Raji (cell line): ENCODE results near the gene RYR1.

Source experiments
- POLR2A ChIP-seq: IDR thresholded peaks from 2 replicates; pipeline ENCODE4 v1.6.1; 2011; ENCODE audit warnings: low read depth, low read length, control low read depth; ENCODE audit not compliant: insufficient read depth

The RYR1 gene

GRCh38 chr19:38464421-38465082 lies 31.1 kb downstream of the RYR1 start:
- TF ChIP-seq POLR2A: no peak

- no peak for TF ChIP-seq POLR2A
Measured at GRCh38 chr19:38466050-38466449, 32.6 kb downstream of the RYR1 start.

- no peak for TF ChIP-seq POLR2A
Measured at GRCh38 chr19:38467541-38468525, 34.3 kb downstream of the RYR1 start.

GRCh38 chr19:38469151-38469550 lies 35.7 kb downstream of the RYR1 start:
- no peak for TF ChIP-seq POLR2A

GRCh38 chr19:38470788-38471480 lies 37.4 kb downstream of the RYR1 start:
- TF ChIP-seq POLR2A: no peak

GRCh38 chr19:38473201-38473600 lies 39.7 kb downstream of the RYR1 start:
- no peak for TF ChIP-seq POLR2A

- TF ChIP-seq POLR2A: no peak
Measured at GRCh38 chr19:38475176-38475575, 41.7 kb downstream of the RYR1 start.

GRCh38 chr19:38478273-38478971 lies 44.9 kb downstream of the RYR1 start:
- TF ChIP-seq POLR2A: no peak

- no peak for TF ChIP-seq POLR2A
Measured at GRCh38 chr19:38482496-38482895, 49.0 kb downstream of the RYR1 start.

- no peak for TF ChIP-seq POLR2A
Measured at GRCh38 chr19:38483016-38483630, 49.6 kb downstream of the RYR1 start.

- TF ChIP-seq POLR2A: no peak
Measured at GRCh38 chr19:38484747-38485146, 51.3 kb downstream of the RYR1 start.

GRCh38 chr19:38485541-38486285 lies 52.2 kb downstream of the RYR1 start:
- no peak for TF ChIP-seq POLR2A

- TF ChIP-seq POLR2A: no peak
Measured at GRCh38 chr19:38486731-38487336, 53.3 kb downstream of the RYR1 start.
